NCI-H748 (cell line): ENCODE measurements around the gene KIF6.

Source experiments
- DNase-seq: peaks from one replicate; lab custom pipeline; 2025; ENCODE audit not compliant: unreplicated experiment; lab: John Stamatoyannopoulos, UW

KIF6 gene

GRCh38 chr6:39465539-39465938, 259.7 kb downstream of the KIF6 start:
- DNase-seq = no peak

- no peak for DNase-seq
Measured at GRCh38 chr6:39464067-39464466, 261.1 kb downstream of the KIF6 start.

- no peak for DNase-seq
Measured at GRCh38 chr6:39453956-39454524, 271.2 kb downstream of the KIF6 start.

- no peak for DNase-seq
Measured at GRCh38 chr6:39453241-39453640, 272.0 kb downstream of the KIF6 start.

GRCh38 chr6:39452306-39453145, 272.7 kb downstream of the KIF6 start:
- no peak for DNase-seq

GRCh38 chr6:39451831-39452230, 273.4 kb downstream of the KIF6 start:
- DNase-seq = peak; percentile 20

GRCh38 chr6:39449022-39449421, 276.2 kb downstream of the KIF6 start:
- DNase-seq = no peak

GRCh38 chr6:39446909-39447308, 278.3 kb downstream of the KIF6 start:
- DNase-seq = no peak

GRCh38 chr6:39445667-39446066, 279.5 kb downstream of the KIF6 start:
- DNase-seq = no peak

GRCh38 chr6:39444479-39445019, 280.7 kb downstream of the KIF6 start:
- peak; percentile 31 for DNase-seq

GRCh38 chr6:39441986-39442385, 283.2 kb downstream of the KIF6 start:
- peak; percentile 28 for DNase-seq

GRCh38 chr6:39441301-39441700, 283.9 kb downstream of the KIF6 start:
- DNase-seq = peak; percentile 73

- no peak for DNase-seq
Measured at GRCh38 chr6:39440039-39440426, 285.2 kb downstream of the KIF6 start.

GRCh38 chr6:39439342-39440038, 285.7 kb downstream of the KIF6 start:
- DNase-seq = no peak

- DNase-seq = no peak
Measured at GRCh38 chr6:39433630-39434029, 291.6 kb downstream of the KIF6 start.

GRCh38 chr6:39432330-39433025, 292.7 kb downstream of the KIF6 start:
- no peak for DNase-seq

- DNase-seq = no peak
Measured at GRCh38 chr6:39430871-39431523, 294.2 kb downstream of the KIF6 start.

- no peak for DNase-seq
Measured at GRCh38 chr6:39430446-39430845, 294.8 kb downstream of the KIF6 start.

- no peak for DNase-seq
Measured at GRCh38 chr6:39428816-39429215, 296.4 kb downstream of the KIF6 start.

- DNase-seq = no peak
Measured at GRCh38 chr6:39428152-39428551, 297.1 kb downstream of the KIF6 start.

- no peak for DNase-seq
Measured at GRCh38 chr6:39426073-39426456, 299.1 kb downstream of the KIF6 start.
